Omental fat pad (tissue), 4 donors: ENCODE data around the gene PURA. TPM values are rescaled to one million over a fixed set of nuclear protein-coding genes. Genes with fewer than 3 reads are reported as not detected.
A peak's percentile ranks its signal among the peaks of the same experiment; 100 is the strongest.

ENCODE experiments used
- ATAC-seq: fragments of 150-250 bp; one replicate; pipeline ENCODE4 v1.9.1; 2016; ENCODE audit warnings: mild to moderate bottlenecking, moderate library complexity; ENCODE audit not compliant: low FRiP score
- DNase-seq: peaks from one replicate; pipeline ENCODE4 v3.0.0-alpha.2; 2019; ENCODE audit warnings: low spot score
- total RNA-seq, 4 donors: library from RNA; depleted of rRNA; stranded (reverse); fragments of >200 nt; gene quantifications; one replicate each; pipeline ENCODE4 v1.1.0, GENCODE V29; 2016
- TF ChIP-seq, protein P1 (sequence below), 3 donors: fragments of 450-650 bp; IDR thresholded peaks; one replicate each; pipeline ENCODE4 v1.5.1; 2016 to 2017; ENCODE audit warnings: antibody characterized with exemption in 3 of 3, mild to moderate bottlenecking in 3 of 3, moderate library complexity in 2 of 3

PURA gene
- total RNA-seq, 4 donors from 2014 or later = 16.9 to 31.8 (median 24.3) TPM

DNA sequence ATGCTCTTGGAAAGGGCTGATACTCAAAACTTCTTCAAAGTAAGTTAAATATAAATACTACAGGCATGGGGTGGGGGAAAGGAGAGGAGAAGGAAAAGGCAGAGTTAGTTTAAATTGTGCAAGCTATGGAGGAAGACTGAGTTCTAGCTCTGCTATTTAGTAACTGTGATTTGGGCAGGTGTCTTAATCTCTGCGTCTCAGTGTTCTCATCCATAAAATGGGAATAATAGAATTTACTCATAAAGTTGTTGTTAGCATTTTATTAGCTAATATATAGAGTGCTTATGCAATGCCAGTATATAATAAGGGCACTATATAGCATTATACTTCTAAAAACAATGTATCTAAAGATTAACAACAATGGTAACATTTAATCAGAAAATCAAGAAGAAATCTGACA is 12.7 kb upstream of the PURA start:
- TF ChIP-seq, protein P1, sequence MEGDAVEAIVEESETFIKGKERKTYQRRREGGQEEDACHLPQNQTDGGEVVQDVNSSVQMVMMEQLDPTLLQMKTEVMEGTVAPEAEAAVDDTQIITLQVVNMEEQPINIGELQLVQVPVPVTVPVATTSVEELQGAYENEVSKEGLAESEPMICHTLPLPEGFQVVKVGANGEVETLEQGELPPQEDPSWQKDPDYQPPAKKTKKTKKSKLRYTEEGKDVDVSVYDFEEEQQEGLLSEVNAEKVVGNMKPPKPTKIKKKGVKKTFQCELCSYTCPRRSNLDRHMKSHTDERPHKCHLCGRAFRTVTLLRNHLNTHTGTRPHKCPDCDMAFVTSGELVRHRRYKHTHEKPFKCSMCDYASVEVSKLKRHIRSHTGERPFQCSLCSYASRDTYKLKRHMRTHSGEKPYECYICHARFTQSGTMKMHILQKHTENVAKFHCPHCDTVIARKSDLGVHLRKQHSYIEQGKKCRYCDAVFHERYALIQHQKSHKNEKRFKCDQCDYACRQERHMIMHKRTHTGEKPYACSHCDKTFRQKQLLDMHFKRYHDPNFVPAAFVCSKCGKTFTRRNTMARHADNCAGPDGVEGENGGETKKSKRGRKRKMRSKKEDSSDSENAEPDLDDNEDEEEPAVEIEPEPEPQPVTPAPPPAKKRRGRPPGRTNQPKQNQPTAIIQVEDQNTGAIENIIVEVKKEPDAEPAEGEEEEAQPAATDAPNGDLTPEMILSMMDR (IDR thresholded peaks at IDR 0.05) = no peak
- no peak for DNase-seq
- no peak for ATAC-seq

- TF ChIP-seq, protein P1 (IDR thresholded peaks at IDR 0.05) = no peak
Observed at GRCh38 chr5:140103154-140103553, 10.8 kb upstream of the PURA start.

GRCh38 chr5:140104100-140104499 is 9.8 kb upstream of the PURA start:
- ATAC-seq (no peak), DNase-seq (no peak)
- TF ChIP-seq, protein P1 (IDR thresholded peaks at IDR 0.05) = no peak

More at GRCh38 chr5:140103154-140103553, 10.8 kb upstream of the PURA start:
- DNase-seq = no peak
- ATAC-seq = no peak

DNA sequence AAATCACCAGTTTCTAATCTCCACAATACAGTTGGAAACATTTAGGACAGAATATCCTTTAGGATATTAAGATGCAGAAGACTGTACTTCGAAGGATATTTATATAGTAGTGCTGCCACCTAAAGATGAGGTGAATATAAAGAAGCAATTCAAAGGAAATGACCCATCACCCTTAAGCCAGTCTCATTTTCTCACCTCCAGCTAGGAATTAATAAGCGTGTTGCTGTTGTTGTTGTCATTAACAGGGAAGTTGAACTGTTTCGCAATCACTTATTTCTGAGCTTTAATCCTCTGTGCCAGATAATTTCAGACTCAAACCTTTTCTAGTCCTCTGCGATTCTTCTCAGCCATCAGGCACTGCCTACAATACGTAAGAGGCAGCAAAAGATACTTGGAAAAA is 7.8 kb upstream of the PURA start:
- no peak for DNase-seq
- TF ChIP-seq, protein P1 (IDR thresholded peaks at IDR 0.05) = no peak
- no peak for ATAC-seq

DNA sequence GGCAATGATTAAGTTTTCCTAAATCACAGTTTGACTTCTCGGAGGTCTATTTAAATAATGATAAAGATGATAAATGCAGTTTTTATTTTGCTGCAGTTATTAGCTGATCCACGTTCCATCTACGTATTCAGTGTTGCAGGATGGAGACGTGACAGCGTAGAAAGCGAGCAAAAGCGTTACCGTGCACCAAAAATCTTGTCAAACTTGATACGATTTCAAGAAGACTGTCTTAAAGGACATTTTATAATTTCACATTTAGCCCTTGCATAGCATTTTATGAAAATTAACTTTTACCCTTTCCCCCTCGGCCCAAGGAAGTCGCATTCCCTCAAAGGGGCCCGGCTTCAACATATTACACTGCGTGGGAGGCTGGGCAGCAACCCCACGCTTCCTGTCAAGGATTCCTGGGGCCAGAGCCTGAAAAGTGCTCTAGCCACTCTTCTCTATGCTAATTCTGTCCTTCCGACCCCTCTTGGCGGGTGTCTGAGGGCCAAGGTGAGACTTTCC is 7.1 kb upstream of the PURA start:
- ATAC-seq (no peak), DNase-seq (no peak)

DNA sequence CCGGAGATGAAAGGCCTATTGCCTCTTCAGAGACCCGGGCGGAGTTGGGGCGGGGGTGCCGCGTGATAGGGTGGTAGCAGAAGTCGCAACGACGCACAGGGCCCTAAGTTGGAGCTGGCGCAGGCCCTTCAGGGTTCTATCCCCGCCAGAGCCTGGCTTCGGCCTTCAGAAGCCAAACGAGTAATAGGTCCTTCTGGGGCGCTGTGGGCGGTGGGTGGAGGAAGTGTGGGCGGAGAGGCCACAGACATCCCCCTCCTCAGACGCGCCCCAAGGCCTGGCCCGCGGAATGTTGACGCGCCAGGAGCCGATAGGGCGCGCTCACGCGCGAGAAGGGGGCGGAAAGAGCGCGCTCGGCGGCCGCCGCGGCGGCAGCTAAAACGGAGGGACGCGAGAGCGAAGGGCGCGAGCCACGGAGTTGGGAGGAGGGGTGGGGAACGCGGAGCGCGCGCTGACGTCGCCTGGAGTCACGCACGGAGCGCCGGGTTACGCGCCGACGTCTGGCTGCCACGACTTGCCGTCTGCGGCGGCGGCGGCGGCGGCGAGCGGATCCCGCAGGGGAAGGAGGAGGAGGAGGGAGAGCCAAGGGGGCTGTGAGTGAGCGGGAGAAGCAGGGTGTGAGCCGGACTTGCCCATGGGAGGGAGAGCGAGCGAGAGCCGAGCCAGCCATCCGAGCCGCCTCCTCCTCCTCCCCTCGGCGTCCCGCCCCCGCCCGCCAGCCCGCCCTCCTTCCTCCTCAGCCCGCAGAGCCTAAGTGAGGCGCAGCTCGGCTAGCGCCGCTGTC is 6.4 kb upstream of the PURA start:
- no peak for DNase-seq
- TF ChIP-seq, protein P1 (IDR thresholded peaks at IDR 0.05) = no peak
- peak; percentile 95 for ATAC-seq

More for the DNA sequence above, 7.1 kb upstream of the PURA start:
- TF ChIP-seq, protein P1 (IDR thresholded peaks at IDR 0.05) = no peak
